BLaER1 treated with 17β-estradiol and CSF1 and Interleukin-3, amounts not matched to agents 10 nM and 100 nM (cell line): ENCODE measurements around the gene CAND1.

Experiments
- H3K27ac ChIP-seq, 11 experiments: shearing (Covaris generic); formaldehyde crosslinking; 2 replicates each; pipeline ENCODE4 v1.8.1; 2022
- H3K27me3 ChIP-seq, 11 experiments: shearing (Covaris generic); formaldehyde crosslinking; 2 replicates each; pipeline ENCODE4 v1.8.1; 2022
- H3K36me3 ChIP-seq, 11 experiments: shearing (Covaris generic); formaldehyde crosslinking; 2 replicates each; pipeline ENCODE4 v1.8.1; 2022
- H3K4me1 ChIP-seq, 10 experiments: shearing (Covaris generic); formaldehyde crosslinking; 2 replicates each; pipeline ENCODE4 v1.8.1; 2022
- H3K4me2 ChIP-seq, 11 experiments: shearing (Covaris generic); formaldehyde crosslinking; 2 replicates each; pipeline ENCODE4 v1.8.1; 2022
- H3K4me3 ChIP-seq, 10 experiments: shearing (Covaris generic); formaldehyde crosslinking; 2 replicates each; pipeline ENCODE4 v1.8.1; 2022
- H3K9ac ChIP-seq, 11 experiments: shearing (Covaris generic); formaldehyde crosslinking; 2 replicates each; pipeline ENCODE4 v1.8.1; 2022
- H3K9me3 ChIP-seq, 11 experiments: shearing (Covaris generic); formaldehyde crosslinking; replicated peaks in 1 of 11; 2 replicates each; pipeline ENCODE4 v1.8.1; 2022
- H4K20me1 ChIP-seq, 11 experiments: shearing (Covaris generic); formaldehyde crosslinking; 2 replicates each; pipeline ENCODE4 v1.8.1; 2022
- Cebpa-rat ChIP-seq, 11 experiments: shearing (Covaris generic); IDR thresholded peaks; 2 replicates each; pipeline ENCODE4 v1.8.1; 2022

CAND1 gene

GRCh38 chr12:67274186-67274585 lies 5.0 kb downstream of the CAND1 start:
- TF ChIP-seq Cebpa-rat (IDR thresholded peaks at IDR 0.05) = no peak
- Histone ChIP-seq H3K9me3 (no peaks in the 10 kb centered on the region), H3K36me3 (peaks cover 0 to 67% (median 52%) of the 10 kb centered on the region in 11 experiments; a peak in 20 of 22 replicates), H3K4me1 (peaks cover 10 to 63% (median 24%) of the 10 kb centered on the region in 10 experiments; a peak in 19 of 20 replicates), H4K20me1 (peaks cover 63 to 96% (median 93%) of the 10 kb centered on the region in 11 experiments; a peak in 21 of 22 replicates), H3K27me3 (no peaks in the 10 kb centered on the region), H3K27ac (0 out of 22 replicates have a peak overlapping the region, but pooled peaks of 1 of the 11 experiments have one; percentile 15), H3K4me2 (peak overlapping the region in 2 of 11 experiments; percentile 2 to 25; a peak in 2 of 22 replicates), H3K9ac (no peak overlapping the region), H3K4me3 (no peak overlapping the region)

GRCh38 chr12:67275380-67275913 lies 6.3 kb downstream of the CAND1 start:
- no peak overlapping the region for H3K4me3 ChIP-seq
- peaks cover 10 to 63% (median 24%) of the 10 kb centered on the region in 10 experiments; a peak in 19 of 20 replicates for H3K4me1 ChIP-seq
- H4K20me1 ChIP-seq = peaks cover 57 to 100% (median 100%) of the 10 kb centered on the region in 11 experiments; a peak in 21 of 22 replicates
- no peaks in the 10 kb centered on the region for H3K27me3 ChIP-seq
- no peaks in the 10 kb centered on the region for H3K9me3 ChIP-seq
- H3K4me2 ChIP-seq = no peak overlapping the region
- peaks cover 0 to 75% (median 52%) of the 10 kb centered on the region in 11 experiments; a peak in 20 of 22 replicates for H3K36me3 ChIP-seq
- no peak for TF ChIP-seq Cebpa-rat (IDR thresholded peaks at IDR 0.05)
- H3K9ac ChIP-seq = no peak overlapping the region
- no peak overlapping the region for H3K27ac ChIP-seq

GRCh38 chr12:67276421-67276820 lies 7.3 kb downstream of the CAND1 start:
- no peaks in the 10 kb centered on the region for H3K9me3 ChIP-seq
- H3K4me1 ChIP-seq = peaks cover 6 to 54% (median 19%) of the 10 kb centered on the region in 10 experiments; a peak in 18 of 20 replicates
- H3K9ac ChIP-seq = no peak overlapping the region
- H4K20me1 ChIP-seq = peaks cover 62 to 100% (median 100%) of the 10 kb centered on the region in 11 experiments
- peak overlapping the region in 6 of 11 experiments; percentile 3 to 25 (median 12); a peak in 3 of 22 replicates for H3K4me2 ChIP-seq
- no peak overlapping the region for H3K27ac ChIP-seq
- peaks cover 4 to 85% (median 56%) of the 10 kb centered on the region in 11 experiments; a peak in 20 of 22 replicates for H3K36me3 ChIP-seq
- H3K4me3 ChIP-seq = no peak overlapping the region
- no peak for TF ChIP-seq Cebpa-rat (IDR thresholded peaks at IDR 0.05)
- no peaks in the 10 kb centered on the region for H3K27me3 ChIP-seq

- Histone ChIP-seq H4K20me1 (peaks cover 49 to 92% (median 80%) of the 10 kb centered on the region in 11 experiments), H3K36me3 (peaks cover 29 to 94% (median 67%) of the 10 kb centered on the region in 11 experiments), H3K9me3 (no peaks in the 10 kb centered on the region), H3K9ac (no peak overlapping the region), H3K27ac (no peak overlapping the region), H3K4me3 (no peak overlapping the region), H3K27me3 (no peaks in the 10 kb centered on the region), H3K4me1 (peaks cover 0 to 24% (median 4%) of the 10 kb centered on the region in 10 experiments; a peak in 9 of 20 replicates), H3K4me2 (no peak overlapping the region)
- TF ChIP-seq Cebpa-rat (IDR thresholded peaks at IDR 0.05) = no peak
These were observed 10.5 kb downstream of the CAND1 start for GRCh38 chr12:67279637-67280036.

- no peak overlapping the region for H3K9ac ChIP-seq
- peaks cover 48 to 88% (median 75%) of the 10 kb centered on the region in 11 experiments for H4K20me1 ChIP-seq
- H3K36me3 ChIP-seq = peaks cover 34 to 94% (median 70%) of the 10 kb centered on the region in 11 experiments
- H3K27ac ChIP-seq = no peak overlapping the region
- no peak overlapping the region for H3K4me2 ChIP-seq
- H3K4me1 ChIP-seq = peaks cover 0 to 20% (median 4%) of the 10 kb centered on the region in 10 experiments; a peak in 9 of 20 replicates
- H3K9me3 ChIP-seq = no peaks in the 10 kb centered on the region
- H3K4me3 ChIP-seq = no peak overlapping the region
- no peak for TF ChIP-seq Cebpa-rat (IDR thresholded peaks at IDR 0.05)
- no peaks in the 10 kb centered on the region for H3K27me3 ChIP-seq
These were observed 10.9 kb downstream of the CAND1 start for GRCh38 chr12:67280088-67280487.

GRCh38 chr12:67280572-67280971 lies 11.4 kb downstream of the CAND1 start:
- H3K4me3 ChIP-seq = no peak overlapping the region
- no peak overlapping the region for H3K9ac ChIP-seq
- H3K9me3 ChIP-seq = no peaks in the 10 kb centered on the region
- H4K20me1 ChIP-seq = peaks cover 43 to 85% (median 70%) of the 10 kb centered on the region in 11 experiments
- H3K4me2 ChIP-seq = no peak overlapping the region
- no peak for TF ChIP-seq Cebpa-rat (IDR thresholded peaks at IDR 0.05)
- H3K4me1 ChIP-seq = peaks cover 0 to 15% (median 4%) of the 10 kb centered on the region in 10 experiments; a peak in 9 of 20 replicates
- no peak overlapping the region for H3K27ac ChIP-seq
- H3K27me3 ChIP-seq = no peaks in the 10 kb centered on the region
- peaks cover 39 to 94% (median 70%) of the 10 kb centered on the region in 11 experiments for H3K36me3 ChIP-seq

GRCh38 chr12:67284561-67284960 lies 15.4 kb downstream of the CAND1 start:
- Histone ChIP-seq H3K27ac (no peak overlapping the region), H3K9me3 (peaks cover 0 to 14% (median 0%) of the 10 kb centered on the region in 11 experiments; a peak in 5 of 22 replicates), H3K27me3 (no peaks in the 10 kb centered on the region), H3K4me1 (no peaks in the 10 kb centered on the region), H3K36me3 (peaks cover 61 to 99% (median 82%) of the 10 kb centered on the region in 11 experiments), H3K4me2 (no peak overlapping the region), H4K20me1 (peaks cover 14 to 84% (median 62%) of the 10 kb centered on the region in 11 experiments; a peak in 21 of 22 replicates), H3K4me3 (no peak overlapping the region), H3K9ac (no peak overlapping the region)
- TF ChIP-seq Cebpa-rat (IDR thresholded peaks at IDR 0.05) = no peak

- Histone ChIP-seq H3K4me3 (no peak overlapping the region), H3K27ac (no peak overlapping the region), H3K36me3 (peaks cover 75 to 100% (median 95%) of the 10 kb centered on the region in 11 experiments), H3K4me1 (no peaks in the 10 kb centered on the region), H3K27me3 (no peaks in the 10 kb centered on the region), H3K9ac (no peak overlapping the region), H3K4me2 (no peak overlapping the region), H4K20me1 (peaks cover 16 to 84% (median 62%) of the 10 kb centered on the region in 11 experiments; a peak in 21 of 22 replicates), H3K9me3 (peaks cover 0 to 14% (median 0%) of the 10 kb centered on the region in 11 experiments; a peak in 5 of 22 replicates)
- no peak for TF ChIP-seq Cebpa-rat (IDR thresholded peaks at IDR 0.05)
These were observed 17.1 kb downstream of the CAND1 start for GRCh38 chr12:67286257-67286656.

GRCh38 chr12:67287311-67287710 lies 18.2 kb downstream of the CAND1 start:
- Histone ChIP-seq H3K4me3 (no peak overlapping the region), H3K27ac (no peak overlapping the region), H3K4me2 (no peak overlapping the region), H3K4me1 (no peaks in the 10 kb centered on the region), H3K9ac (no peak overlapping the region), H3K36me3 (peaks cover 76 to 100% (median 96%) of the 10 kb centered on the region in 11 experiments), H4K20me1 (peaks cover 19 to 83% (median 62%) of the 10 kb centered on the region in 11 experiments; a peak in 20 of 22 replicates), H3K9me3 (peaks cover 0 to 14% (median 0%) of the 10 kb centered on the region in 11 experiments; a peak in 5 of 22 replicates), H3K27me3 (no peaks in the 10 kb centered on the region)
- no peak for TF ChIP-seq Cebpa-rat (IDR thresholded peaks at IDR 0.05)
